ENCODE results near the gene AOPEP.

GRCh38 chr9:95036676-95037075 lies 310.2 kb downstream of the AOPEP start:
- TF ChIP-seq CEBPB (IDR thresholded peaks at IDR 0.05) (no peak), RAD21 (IDR thresholded peaks at IDR 0.05; ENCODE audit: low read depth) (no peak), EP300 (IDR thresholded peaks at IDR 0.05; ENCODE audit: borderline replicate concordance) (no peak), REST (IDR thresholded peaks at IDR 0.05; ENCODE audit: low read depth) (no peak), TAF1 (IDR thresholded peaks at IDR 0.05; ENCODE audit: low read depth) (no peak), MAX (IDR thresholded peaks at IDR 0.05) (no peak), NFIC (IDR thresholded peaks at IDR 0.05) (no peak), TCF12 (IDR thresholded peaks at IDR 0.05; ENCODE audit: low read depth) (no peak), EGR1 (IDR thresholded peaks at IDR 0.05) (no peak), CREB1 (IDR thresholded peaks at IDR 0.05; ENCODE audit: low read depth) (no peak), ZBTB7A (IDR thresholded peaks at IDR 0.05; ENCODE audit: low read depth) (no peak), YY1 (IDR thresholded peaks at IDR 0.05; ENCODE audit: low read depth) (no peak)
- TF ChIP-seq, protein P1, sequence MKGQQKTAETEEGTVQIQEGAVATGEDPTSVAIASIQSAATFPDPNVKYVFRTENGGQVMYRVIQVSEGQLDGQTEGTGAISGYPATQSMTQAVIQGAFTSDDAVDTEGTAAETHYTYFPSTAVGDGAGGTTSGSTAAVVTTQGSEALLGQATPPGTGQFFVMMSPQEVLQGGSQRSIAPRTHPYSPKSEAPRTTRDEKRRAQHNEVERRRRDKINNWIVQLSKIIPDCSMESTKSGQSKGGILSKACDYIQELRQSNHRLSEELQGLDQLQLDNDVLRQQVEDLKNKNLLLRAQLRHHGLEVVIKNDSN (IDR thresholded peaks at IDR 0.05) = no peak
